ENCODE results near the gene GNAI2. TPM values are rescaled to one million over a fixed set of nuclear protein-coding genes. Genes with fewer than 3 reads are reported as not detected.
"Not testable (repeated sequence)": the region's sequence is repeated elsewhere in the genome, so short reads cannot be mapped to it uniquely, and the experiment has no call there.

The GNAI2 gene
- total RNA-seq, 3 donors from 2014 or later: 47.0 to 190 (median 96.4) TPM

GRCh38 chr3:50268703-50269451 is 32.9 kb downstream of the GNAI2 start, which contains the start of gene SEMA3B:
SEMA3B (plus strand) TSS chr3:50269147; CDS start chr3:50269241, 94 bp downstream.
- peak; percentile 76 for ATAC-seq
- H3K36me3 ChIP-seq (ENCODE audit: low read depth): no peaks in the 10 kb centered on the region
- intact Hi-C loops (cut with DNase I, micrococcal nuclease): no loop called here
- DNase-seq: peak; percentile 88 to 92 (median 89)
- H3K4me1 ChIP-seq (ENCODE audit: low read depth): peaks cover 56% of the 10 kb centered on the region
- no peak within 1 kb of the TSS for H3K4me3 ChIP-seq
- TF ChIP-seq, protein P1, sequence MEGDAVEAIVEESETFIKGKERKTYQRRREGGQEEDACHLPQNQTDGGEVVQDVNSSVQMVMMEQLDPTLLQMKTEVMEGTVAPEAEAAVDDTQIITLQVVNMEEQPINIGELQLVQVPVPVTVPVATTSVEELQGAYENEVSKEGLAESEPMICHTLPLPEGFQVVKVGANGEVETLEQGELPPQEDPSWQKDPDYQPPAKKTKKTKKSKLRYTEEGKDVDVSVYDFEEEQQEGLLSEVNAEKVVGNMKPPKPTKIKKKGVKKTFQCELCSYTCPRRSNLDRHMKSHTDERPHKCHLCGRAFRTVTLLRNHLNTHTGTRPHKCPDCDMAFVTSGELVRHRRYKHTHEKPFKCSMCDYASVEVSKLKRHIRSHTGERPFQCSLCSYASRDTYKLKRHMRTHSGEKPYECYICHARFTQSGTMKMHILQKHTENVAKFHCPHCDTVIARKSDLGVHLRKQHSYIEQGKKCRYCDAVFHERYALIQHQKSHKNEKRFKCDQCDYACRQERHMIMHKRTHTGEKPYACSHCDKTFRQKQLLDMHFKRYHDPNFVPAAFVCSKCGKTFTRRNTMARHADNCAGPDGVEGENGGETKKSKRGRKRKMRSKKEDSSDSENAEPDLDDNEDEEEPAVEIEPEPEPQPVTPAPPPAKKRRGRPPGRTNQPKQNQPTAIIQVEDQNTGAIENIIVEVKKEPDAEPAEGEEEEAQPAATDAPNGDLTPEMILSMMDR (IDR thresholded peaks at IDR 0.05): no peak
- no peaks in the 10 kb centered on the region for H3K9me3 ChIP-seq

DNA sequence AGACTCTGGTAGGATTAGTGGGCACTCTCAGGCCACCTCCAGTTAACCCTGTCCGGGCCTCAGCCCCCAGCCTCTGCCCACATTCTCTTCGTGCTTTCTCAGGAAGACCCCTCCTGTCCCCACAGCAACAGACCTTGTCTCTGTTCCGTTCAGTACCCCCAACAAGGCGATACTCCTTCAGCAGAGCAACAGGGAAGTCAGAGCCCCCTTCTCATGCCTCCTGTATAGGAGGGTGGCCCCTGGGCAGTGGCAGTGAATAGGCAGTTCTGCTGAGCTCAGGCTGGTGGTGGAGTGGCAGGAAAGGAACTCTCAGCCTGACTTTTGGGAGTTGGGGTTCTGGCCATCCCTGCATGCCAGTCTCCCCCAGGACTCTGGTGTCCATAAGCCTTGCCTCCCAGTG is 33.5 kb downstream of the GNAI2 start:
- Histone ChIP-seq H3K36me3 (ENCODE audit: low read depth) (no peaks in the 10 kb centered on the region), H3K4me1 (ENCODE audit: low read depth) (peaks cover 56% of the 10 kb centered on the region), H3K9me3 (no peaks in the 10 kb centered on the region), H3K4me3 (no peak overlapping the region)
- intact Hi-C loops (cut with DNase I, micrococcal nuclease): no loop called here
- TF ChIP-seq, protein P1 (IDR thresholded peaks at IDR 0.05): no peak
- DNase-seq (no peak), ATAC-seq (no peak)

DNA sequence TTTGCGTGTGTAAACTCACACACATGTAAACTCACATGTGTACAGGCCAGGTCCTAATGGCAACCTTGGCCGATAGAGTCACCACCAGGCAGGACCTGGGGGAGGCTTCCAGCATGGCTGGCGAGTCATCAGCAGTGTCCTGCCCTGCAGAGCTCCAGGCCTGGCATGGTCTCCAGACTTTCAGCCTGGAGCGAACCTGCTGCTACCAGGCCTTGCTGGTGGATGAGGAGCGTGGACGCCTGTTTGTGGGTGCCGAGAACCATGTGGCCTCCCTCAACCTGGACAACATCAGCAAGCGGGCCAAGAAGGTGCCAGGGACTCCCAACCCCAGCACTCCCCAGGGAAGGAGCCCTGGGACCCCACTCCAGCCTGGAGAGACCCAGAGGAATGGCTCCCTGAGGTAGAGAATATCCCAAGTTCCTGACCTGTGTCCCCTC is 34.0 kb downstream of the GNAI2 start:
- TF ChIP-seq, protein P1 (IDR thresholded peaks at IDR 0.05): no peak
- Histone ChIP-seq H3K4me3 (no peak overlapping the region), H3K4me1 (ENCODE audit: low read depth) (peaks cover 56% of the 10 kb centered on the region), H3K9me3 (no peaks in the 10 kb centered on the region), H3K36me3 (ENCODE audit: low read depth) (no peaks in the 10 kb centered on the region)
- intact Hi-C loops (cut with DNase I, micrococcal nuclease): loop anchor here (10.0 kb wide), 2 partner anchors 45 to 75 kb away; partner anchors contain the start of gene GNAT1 (in 2 of the 2)
- ATAC-seq: no peak
- peak in 1 of 3 donors; percentile 42 for DNase-seq

DNA sequence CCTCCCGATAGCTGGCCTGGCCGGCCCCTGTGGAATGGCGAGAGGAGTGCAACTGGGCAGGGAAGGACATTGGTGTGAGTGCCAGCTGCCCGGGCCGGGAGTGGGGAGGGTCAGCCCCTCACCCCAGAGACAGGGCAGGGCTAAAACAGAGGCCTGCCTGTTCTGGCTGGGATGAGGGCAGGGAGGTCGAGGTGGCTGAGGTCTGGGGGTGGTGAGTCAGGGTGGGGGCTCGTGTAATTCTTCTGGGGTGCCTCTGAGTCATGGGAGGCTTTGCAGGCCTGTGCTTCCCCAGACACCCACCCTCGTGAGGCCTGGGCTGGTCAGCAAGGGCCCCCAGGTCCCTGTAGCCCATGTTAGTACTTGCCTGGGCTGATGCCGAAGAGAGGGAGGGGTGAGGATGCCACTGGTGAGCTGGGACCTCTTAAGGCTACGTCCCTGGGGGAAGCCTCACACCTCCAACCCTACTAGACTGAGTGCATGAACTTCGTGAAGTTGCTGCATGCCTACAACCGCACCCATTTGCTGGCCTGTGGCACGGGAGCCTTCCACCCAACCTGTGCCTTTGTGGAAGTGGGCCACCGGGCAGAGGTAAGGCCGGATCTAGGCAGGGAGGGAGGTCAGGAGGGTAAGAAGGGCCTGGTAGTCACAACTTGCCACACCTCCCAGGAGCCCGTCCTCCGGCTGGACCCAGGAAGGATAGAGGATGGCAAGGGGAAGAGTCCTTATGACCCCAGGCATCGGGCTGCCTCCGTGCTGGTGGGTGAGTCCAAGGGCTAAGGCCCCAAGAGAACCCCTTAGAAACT is 34.6 kb downstream of the GNAI2 start:
- Histone ChIP-seq H3K4me1 (ENCODE audit: low read depth) (peaks cover 54% of the 10 kb centered on the region), H3K9me3 (no peaks in the 10 kb centered on the region), H3K4me3 (no peak overlapping the region), H3K36me3 (ENCODE audit: low read depth) (no peaks in the 10 kb centered on the region)
- DNase-seq: peak in 1 of 3 donors; percentile 51
- ATAC-seq: no peak
- TF ChIP-seq, protein P1 (IDR thresholded peaks at IDR 0.05): no peak
- intact Hi-C loops (cut with DNase I, micrococcal nuclease): loop anchor here (10.0 kb wide), 2 partner anchors 46 to 76 kb away; partner anchors contain the start of gene GNAT1 (in 2 of the 2)

GRCh38 chr3:50271314-50271936 is 35.4 kb downstream of the GNAI2 start:
- Histone ChIP-seq H3K9me3 (no peaks in the 10 kb centered on the region), H3K4me3 (no peak overlapping the region), H3K36me3 (ENCODE audit: low read depth) (no peaks in the 10 kb centered on the region), H3K4me1 (ENCODE audit: low read depth) (peaks cover 48% of the 10 kb centered on the region)
- ATAC-seq (peak; percentile 0), DNase-seq (no peak)
- intact Hi-C loops (cut with DNase I, micrococcal nuclease): loop anchor here (10.0 kb wide), 2 partner anchors 47 to 77 kb away; partner anchors contain the start of gene GNAT1 (in 2 of the 2)
- TF ChIP-seq, protein P1 (IDR thresholded peaks at IDR 0.05): no peak

- H3K4me1 ChIP-seq (ENCODE audit: low read depth): peaks cover 46% of the 10 kb centered on the region
- H3K4me3 ChIP-seq; ATAC-seq; H3K36me3 ChIP-seq (ENCODE audit: low read depth); DNase-seq; H3K9me3 ChIP-seq: not testable (repeated sequence)
- intact Hi-C loops (cut with DNase I, micrococcal nuclease): loop anchor here (10.0 kb wide), 2 partner anchors 48 to 78 kb away; partner anchors contain the start of gene GNAT1 (in 2 of the 2)
Measured at GRCh38 chr3:50272538-50272910, 36.5 kb downstream of the GNAI2 start.
